ENCODE measurements around the gene FMN1. TPM values are rescaled to one million over a fixed set of nuclear protein-coding genes. Genes with fewer than 3 reads are reported as not detected.

The FMN1 gene
- total and polyA plus RNA-seq, 2 donors from 2014 or later: 0.71 to 44.8 TPM

DNA sequence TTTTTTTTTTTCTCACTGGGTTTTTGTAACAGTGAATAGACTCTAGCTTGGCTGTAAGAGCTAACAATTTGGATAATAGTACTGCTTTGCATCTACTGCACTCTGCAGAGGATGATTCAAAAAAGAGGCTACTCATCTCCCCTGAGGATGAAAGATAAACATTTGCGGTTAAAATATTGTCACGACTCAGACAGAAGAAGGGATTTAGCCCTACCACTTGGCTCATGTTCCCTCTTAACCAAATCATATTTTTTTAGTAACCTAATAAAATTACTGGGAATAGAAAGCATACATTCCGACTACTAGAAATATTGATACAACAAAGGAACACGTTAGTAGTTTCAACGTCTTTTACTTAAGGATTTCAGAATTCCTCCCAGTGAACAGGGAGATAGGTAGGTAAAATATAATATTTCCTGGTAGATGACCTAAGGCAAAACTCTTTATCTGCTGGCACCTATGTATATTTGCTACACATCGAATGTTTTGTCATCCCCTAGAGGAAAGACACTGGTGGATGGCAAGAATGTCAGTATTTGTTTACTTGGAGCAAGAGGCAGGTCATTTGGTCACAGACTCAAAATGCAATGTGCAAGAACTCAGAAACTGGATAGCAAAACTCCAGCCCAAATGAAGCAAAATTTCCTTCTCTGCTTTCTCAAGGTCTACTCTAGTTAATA lies 365.9 kb downstream of the FMN1 start:
- intact Hi-C loops (cut with DNase I): no loop called here
- TF ChIP-seq, protein P1, sequence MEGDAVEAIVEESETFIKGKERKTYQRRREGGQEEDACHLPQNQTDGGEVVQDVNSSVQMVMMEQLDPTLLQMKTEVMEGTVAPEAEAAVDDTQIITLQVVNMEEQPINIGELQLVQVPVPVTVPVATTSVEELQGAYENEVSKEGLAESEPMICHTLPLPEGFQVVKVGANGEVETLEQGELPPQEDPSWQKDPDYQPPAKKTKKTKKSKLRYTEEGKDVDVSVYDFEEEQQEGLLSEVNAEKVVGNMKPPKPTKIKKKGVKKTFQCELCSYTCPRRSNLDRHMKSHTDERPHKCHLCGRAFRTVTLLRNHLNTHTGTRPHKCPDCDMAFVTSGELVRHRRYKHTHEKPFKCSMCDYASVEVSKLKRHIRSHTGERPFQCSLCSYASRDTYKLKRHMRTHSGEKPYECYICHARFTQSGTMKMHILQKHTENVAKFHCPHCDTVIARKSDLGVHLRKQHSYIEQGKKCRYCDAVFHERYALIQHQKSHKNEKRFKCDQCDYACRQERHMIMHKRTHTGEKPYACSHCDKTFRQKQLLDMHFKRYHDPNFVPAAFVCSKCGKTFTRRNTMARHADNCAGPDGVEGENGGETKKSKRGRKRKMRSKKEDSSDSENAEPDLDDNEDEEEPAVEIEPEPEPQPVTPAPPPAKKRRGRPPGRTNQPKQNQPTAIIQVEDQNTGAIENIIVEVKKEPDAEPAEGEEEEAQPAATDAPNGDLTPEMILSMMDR (IDR thresholded peaks at IDR 0.05; ENCODE audit: borderline replicate concordance, extremely low read depth, insufficient read depth): no peak
- no peak overlapping the region for H3K27ac ChIP-seq (ENCODE audit: low read depth in 2 of 2, low read length in 2 of 2)
- H3K4me1 ChIP-seq (ENCODE audit: control insufficient read depth in 2 of 3, insufficient read depth in 2 of 3, low read depth in 1 of 3, low read length in 3 of 3): no peaks in the 10 kb centered on the region
- DNase-seq (no peak), FAIRE-seq (no peak)
- no peaks in the 10 kb centered on the region for H3K27me3 ChIP-seq (ENCODE audit: control insufficient read depth, insufficient read depth, low read length)
- H3K9ac ChIP-seq (ENCODE audit: low read length in 3 of 3): no peak overlapping the region
- H3K4me3 ChIP-seq (ENCODE audit: low read length in 3 of 3): no peak overlapping the region
- H3K9me3 ChIP-seq (ENCODE audit: control insufficient read depth in 2 of 3, insufficient read depth in 1 of 3, low read length in 3 of 3): no peaks in the 10 kb centered on the region
- no peaks in the 10 kb centered on the region for H3K36me3 ChIP-seq (ENCODE audit: control insufficient read depth in 2 of 3, insufficient read depth in 3 of 3, low read length in 3 of 3)

GRCh38 chr15:32826685-32827084 lies 367.8 kb downstream of the FMN1 start:
- intact Hi-C loops (cut with DNase I): no loop called here
- Histone ChIP-seq H3K4me1 (ENCODE audit: control insufficient read depth in 2 of 3, insufficient read depth in 2 of 3, low read depth in 1 of 3, low read length in 3 of 3) (no peaks in the 10 kb centered on the region), H3K4me3 (ENCODE audit: low read length in 3 of 3) (no peak overlapping the region), H3K9me3 (ENCODE audit: control insufficient read depth in 2 of 3, insufficient read depth in 1 of 3, low read length in 3 of 3) (no peaks in the 10 kb centered on the region), H3K36me3 (ENCODE audit: control insufficient read depth in 2 of 3, insufficient read depth in 3 of 3, low read length in 3 of 3) (no peaks in the 10 kb centered on the region), H3K27me3 (ENCODE audit: control insufficient read depth, insufficient read depth, low read length) (no peaks in the 10 kb centered on the region), H3K9ac (ENCODE audit: low read length in 3 of 3) (no peak overlapping the region), H3K27ac (ENCODE audit: low read depth in 2 of 2, low read length in 2 of 2) (no peak overlapping the region)
- FAIRE-seq (no peak), DNase-seq (no peak)
- TF ChIP-seq, protein P1 (IDR thresholded peaks at IDR 0.05; ENCODE audit: borderline replicate concordance, extremely low read depth, insufficient read depth): no peak

- no peaks in the 10 kb centered on the region for H3K9me3 ChIP-seq (ENCODE audit: control insufficient read depth in 2 of 3, insufficient read depth in 1 of 3, low read length in 3 of 3)
- H3K4me3 ChIP-seq (ENCODE audit: low read length in 3 of 3): no peak overlapping the region
- H3K27me3 ChIP-seq (ENCODE audit: control insufficient read depth, insufficient read depth, low read length): no peaks in the 10 kb centered on the region
- intact Hi-C loops (cut with DNase I): no loop called here
- no peak for DNase-seq
- TF ChIP-seq, protein P1 (IDR thresholded peaks at IDR 0.05; ENCODE audit: borderline replicate concordance, extremely low read depth, insufficient read depth): no peak
- FAIRE-seq: no peak
- no peaks in the 10 kb centered on the region for H3K36me3 ChIP-seq (ENCODE audit: control insufficient read depth in 2 of 3, insufficient read depth in 3 of 3, low read length in 3 of 3)
- H3K27ac ChIP-seq (ENCODE audit: low read depth in 2 of 2, low read length in 2 of 2): no peak overlapping the region
- H3K4me1 ChIP-seq (ENCODE audit: control insufficient read depth in 2 of 3, insufficient read depth in 2 of 3, low read depth in 1 of 3, low read length in 3 of 3): no peaks in the 10 kb centered on the region
- no peak overlapping the region for H3K9ac ChIP-seq (ENCODE audit: low read length in 3 of 3)
These were observed 369.3 kb downstream of the FMN1 start for GRCh38 chr15:32825219-32825618.

DNA sequence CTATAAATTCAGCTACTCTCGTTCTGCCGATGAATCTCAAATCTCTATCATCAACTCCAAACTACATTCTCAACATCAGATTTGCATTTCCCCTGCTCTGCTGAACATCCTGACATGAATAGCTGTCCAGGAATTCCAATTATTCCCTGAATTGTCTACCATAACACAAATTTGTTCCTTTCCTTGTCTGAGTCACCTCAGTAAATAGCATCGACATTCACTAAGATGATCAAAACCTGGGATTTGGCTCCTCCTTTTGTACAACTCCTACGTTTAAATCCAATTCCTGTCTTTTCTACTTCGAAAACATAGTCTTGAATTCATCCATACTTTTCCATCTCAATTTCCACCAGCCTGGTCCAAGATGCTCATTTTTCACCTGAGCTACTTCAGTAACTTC lies 369.7 kb downstream of the FMN1 start:
- H3K27ac ChIP-seq (ENCODE audit: low read depth in 2 of 2, low read length in 2 of 2): no peak overlapping the region
- H3K36me3 ChIP-seq (ENCODE audit: control insufficient read depth in 2 of 3, insufficient read depth in 3 of 3, low read length in 3 of 3): no peaks in the 10 kb centered on the region
- FAIRE-seq (no peak), DNase-seq (no peak)
- H3K4me3 ChIP-seq (ENCODE audit: low read length in 3 of 3): no peak overlapping the region
- no peaks in the 10 kb centered on the region for H3K4me1 ChIP-seq (ENCODE audit: control insufficient read depth in 2 of 3, insufficient read depth in 2 of 3, low read depth in 1 of 3, low read length in 3 of 3)
- H3K9me3 ChIP-seq (ENCODE audit: control insufficient read depth in 2 of 3, insufficient read depth in 1 of 3, low read length in 3 of 3): no peaks in the 10 kb centered on the region
- intact Hi-C loops (cut with DNase I): no loop called here
- TF ChIP-seq, protein P1 (IDR thresholded peaks at IDR 0.05; ENCODE audit: borderline replicate concordance, extremely low read depth, insufficient read depth): no peak
- no peak overlapping the region for H3K9ac ChIP-seq (ENCODE audit: low read length in 3 of 3)
- H3K27me3 ChIP-seq (ENCODE audit: control insufficient read depth, insufficient read depth, low read length): no peaks in the 10 kb centered on the region
